NCI-H510A treated with DMSO at 0.1 percent for 48 hours (cell line): Measurements from ENCODE around the gene NEU1.
"Not testable (repeated sequence)": the region's sequence is repeated elsewhere in the genome, so short reads cannot be mapped to it uniquely, and the experiment has no call there.

Experiments
- DNase-seq: peaks from one replicate; lab custom pipeline; 2025; lab: John Stamatoyannopoulos, UW

Gene NEU1

GRCh38 chr6:31817929-31818511, 44.6 kb downstream of the NEU1 start:
- not testable (repeated sequence) for DNase-seq

GRCh38 chr6:31817133-31817928, 45.3 kb downstream of the NEU1 start:
- not testable (repeated sequence) for DNase-seq

GRCh38 chr6:31815025-31815838, 47.4 kb downstream of the NEU1 start, which contains the start of the genes HSPA1A and HSPA1L:
HSPA1A (plus strand) TSS chr6:31815543; CDS start chr6:31815757, 214 bp downstream.
HSPA1L (minus strand) TSS chr6:31815283; CDS start chr6:31811972, 3,311 bp downstream.
- peak; percentile 99 for DNase-seq

GRCh38 chr6:31814677-31815024, 48.0 kb downstream of the NEU1 start:
- DNase-seq: peak; percentile 99

- DNase-seq: no peak
These were observed 49.2 kb downstream of the NEU1 start for GRCh38 chr6:31813465-31813849.

GRCh38 chr6:31811645-31812044, 51.0 kb downstream of the NEU1 start:
- no peak for DNase-seq

GRCh38 chr6:31808599-31808998, 54.0 kb downstream of the NEU1 start:
- not testable (repeated sequence) for DNase-seq
